Neural cell (in vitro differentiated cells): Measurements from ENCODE around the gene XPO4. TPM values are rescaled to one million over a fixed set of nuclear protein-coding genes. Genes with fewer than 3 reads are reported as not detected.
"Not testable (repeated sequence)": the region's sequence is repeated elsewhere in the genome, so short reads cannot be mapped to it uniquely, and the experiment has no call there.

Experiments used
- H2AFZ ChIP-seq: fragments of 200-600, 300-800 bp; sonication (generic), shearing (Covaris generic); 2 replicates; pipeline ENCODE4 v1.6.0; 2014; ENCODE audit warnings: low read depth, mild to moderate bottlenecking, antibody characterized with exemption, low read length, moderate library complexity
- H3F3A ChIP-seq: fragments of 200-600 bp; shearing (Covaris generic); 2 replicates; pipeline ENCODE4 v1.6.1; 2016; ENCODE audit warnings: mild to moderate bottlenecking, moderate library complexity, mixed read lengths, antibody characterized with exemption, low read length; ENCODE audit not compliant: insufficient read depth, poor library complexity, severe bottlenecking
- H3K27ac ChIP-seq: fragments of 200-600, 300-800 bp; sonication (generic), shearing (Covaris generic); 2 replicates; pipeline ENCODE4 v1.5.1; 2014; ENCODE audit warnings: mild to moderate bottlenecking, low read length, moderate library complexity
- H3K27me3 ChIP-seq: fragments of 300-800, 200-600 bp; sonication (generic), shearing (Covaris generic); 2 replicates; pipeline ENCODE4 v1.6.0; 2014; ENCODE audit warnings: mild to moderate bottlenecking, low read depth, low read length, moderate library complexity; ENCODE audit not compliant: insufficient read depth
- H3K36me3 ChIP-seq: fragments of 300-800, 200-600 bp; sonication (generic), shearing (Covaris generic); 2 replicates; pipeline ENCODE4 v1.5.1; 2014; ENCODE audit warnings: mild to moderate bottlenecking, antibody characterized with exemption, low read length, moderate library complexity; ENCODE audit not compliant: insufficient read depth
- H3K4me2 ChIP-seq: fragments of 300-800, 200-600 bp; sonication (generic), shearing (Covaris generic); 2 replicates; pipeline ENCODE4 v1.6.0; 2014; ENCODE audit warnings: mild to moderate bottlenecking, low read length
- H3K4me3 ChIP-seq: fragments of 300-800, 200-600 bp; sonication (generic), shearing (Covaris generic); 2 replicates; pipeline ENCODE4 v1.5.1; 2014; ENCODE audit warnings: mild to moderate bottlenecking, low read length, moderate library complexity
- H3K79me2 ChIP-seq: fragments of 200-600 bp; shearing (Covaris generic); replicated peaks from 2 replicates; pipeline ENCODE4 v1.6.0; 2014; ENCODE audit warnings: mild to moderate bottlenecking, low read length, moderate library complexity; ENCODE audit not compliant: insufficient read depth
- H3K9ac ChIP-seq: fragments of 300-800, 200-600 bp; sonication (generic), shearing (Covaris generic); 2 replicates; pipeline ENCODE4 v1.6.1; 2016; ENCODE audit warnings: mild to moderate bottlenecking, low read length, mixed read lengths
- H3K9me2 ChIP-seq: fragments of 200-600 bp; shearing (Covaris generic); 2 replicates; pipeline ENCODE4 v1.6.1; 2016; ENCODE audit warnings: mild to moderate bottlenecking, low read length, mixed read lengths; ENCODE audit not compliant: insufficient read depth
- H3K9me3 ChIP-seq: fragments of 200-600, 300-800 bp; sonication (generic), shearing (Covaris generic); 2 replicates; pipeline ENCODE4 v1.6.1; 2016; ENCODE audit warnings: mild to moderate bottlenecking, mixed run types, low read length, moderate library complexity, mixed read lengths
- H4K20me1 ChIP-seq: fragments of 200-600 bp; shearing (Covaris generic); 2 replicates; pipeline ENCODE4 v1.6.1; 2016; ENCODE audit warnings: mild to moderate bottlenecking, mixed run types; ENCODE audit not compliant: insufficient read depth
- CTCF ChIP-seq: fragments of 450-650 bp; IDR thresholded peaks from 2 replicates; pipeline ENCODE4 v1.5.1; 2014; ENCODE audit warnings: antibody characterized with exemption, mild to moderate bottlenecking, moderate library complexity; ENCODE audit not compliant: poor library complexity, severe bottlenecking
- EP300 ChIP-seq: fragments of 450-650 bp; conservative IDR thresholded peaks from 2 replicates; pipeline ENCODE4 v1.6.1; 2014; ENCODE audit warnings: antibody characterized with exemption, mild to moderate bottlenecking, moderate library complexity; ENCODE audit not compliant: poor library complexity, severe bottlenecking
- EZH2 ChIP-seq: fragments of 200-600, 300-800 bp; shearing (Covaris generic), sonication (generic); IDR thresholded peaks from 2 replicates; pipeline ENCODE4 v1.6.1; 2014; ENCODE audit warnings: antibody characterized with exemption, low read length, borderline replicate concordance, mild to moderate bottlenecking; ENCODE audit not compliant: insufficient read depth, poor library complexity, severe bottlenecking
- MXI1 ChIP-seq: fragments of 450-650 bp; conservative IDR thresholded peaks from 2 replicates; pipeline ENCODE4 v1.6.1; 2014; ENCODE audit warnings: antibody characterized with exemption, mild to moderate bottlenecking; ENCODE audit not compliant: poor library complexity, severe bottlenecking
- POLR2AphosphoS5 ChIP-seq: IDR thresholded peaks from 2 replicates; pipeline ENCODE4 v1.6.1; 2012
- RAD21 ChIP-seq: fragments of 450-650 bp; conservative IDR thresholded peaks from 2 replicates; pipeline ENCODE4 v1.6.1; 2014; ENCODE audit warnings: antibody characterized with exemption, mild to moderate bottlenecking, moderate library complexity
- SMC3 ChIP-seq: fragments of 450-650 bp; conservative IDR thresholded peaks from 2 replicates; pipeline ENCODE4 v1.6.1; 2014; ENCODE audit warnings: antibody characterized with exemption, mild to moderate bottlenecking, moderate library complexity; ENCODE audit not compliant: poor library complexity
- TAF1 ChIP-seq: IDR thresholded peaks from 2 replicates; pipeline ENCODE4 v1.6.1; 2012; ENCODE audit warnings: low read depth
- polyA plus RNA-seq: library from polyadenylated mRNA; depleted of rRNA; stranded (reverse); fragments of >200 nt; gene quantifications from 2 replicates; pipeline ENCODE4 v1.2.3, GENCODE V29; 2014
- TF ChIP-seq, protein P1 (sequence below): IDR thresholded peaks from 2 replicates; pipeline ENCODE4 v1.6.1; 2012; ENCODE audit warnings: borderline replicate concordance

The XPO4 gene
- polyA plus RNA-seq, 1 donor from 2014 or later = 13.0 TPM

DNA sequence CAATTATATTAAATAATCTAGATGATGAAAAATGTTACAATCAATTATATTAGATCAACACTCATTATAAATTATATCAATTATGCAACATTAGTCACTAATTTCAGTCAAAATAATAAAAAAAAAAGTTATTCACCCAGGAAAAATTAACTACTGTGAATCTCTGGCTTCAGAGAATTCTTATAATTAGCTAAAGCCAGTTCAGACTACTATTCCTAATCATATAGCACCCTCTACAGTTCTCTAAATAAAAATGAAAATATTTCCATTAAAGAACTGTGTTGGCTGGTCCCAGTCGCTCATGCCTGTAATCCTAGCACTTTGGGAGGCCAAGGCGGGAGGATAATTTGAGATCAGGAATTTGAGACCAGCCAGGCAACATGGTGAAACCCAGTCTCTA, 33.0 kb downstream of the XPO4 start:
- TF ChIP-seq RAD21 (peak; percentile 39), CTCF (peak; percentile 31), EP300 (no peak), POLR2AphosphoS5 (no peak)
- TF ChIP-seq, protein P1, sequence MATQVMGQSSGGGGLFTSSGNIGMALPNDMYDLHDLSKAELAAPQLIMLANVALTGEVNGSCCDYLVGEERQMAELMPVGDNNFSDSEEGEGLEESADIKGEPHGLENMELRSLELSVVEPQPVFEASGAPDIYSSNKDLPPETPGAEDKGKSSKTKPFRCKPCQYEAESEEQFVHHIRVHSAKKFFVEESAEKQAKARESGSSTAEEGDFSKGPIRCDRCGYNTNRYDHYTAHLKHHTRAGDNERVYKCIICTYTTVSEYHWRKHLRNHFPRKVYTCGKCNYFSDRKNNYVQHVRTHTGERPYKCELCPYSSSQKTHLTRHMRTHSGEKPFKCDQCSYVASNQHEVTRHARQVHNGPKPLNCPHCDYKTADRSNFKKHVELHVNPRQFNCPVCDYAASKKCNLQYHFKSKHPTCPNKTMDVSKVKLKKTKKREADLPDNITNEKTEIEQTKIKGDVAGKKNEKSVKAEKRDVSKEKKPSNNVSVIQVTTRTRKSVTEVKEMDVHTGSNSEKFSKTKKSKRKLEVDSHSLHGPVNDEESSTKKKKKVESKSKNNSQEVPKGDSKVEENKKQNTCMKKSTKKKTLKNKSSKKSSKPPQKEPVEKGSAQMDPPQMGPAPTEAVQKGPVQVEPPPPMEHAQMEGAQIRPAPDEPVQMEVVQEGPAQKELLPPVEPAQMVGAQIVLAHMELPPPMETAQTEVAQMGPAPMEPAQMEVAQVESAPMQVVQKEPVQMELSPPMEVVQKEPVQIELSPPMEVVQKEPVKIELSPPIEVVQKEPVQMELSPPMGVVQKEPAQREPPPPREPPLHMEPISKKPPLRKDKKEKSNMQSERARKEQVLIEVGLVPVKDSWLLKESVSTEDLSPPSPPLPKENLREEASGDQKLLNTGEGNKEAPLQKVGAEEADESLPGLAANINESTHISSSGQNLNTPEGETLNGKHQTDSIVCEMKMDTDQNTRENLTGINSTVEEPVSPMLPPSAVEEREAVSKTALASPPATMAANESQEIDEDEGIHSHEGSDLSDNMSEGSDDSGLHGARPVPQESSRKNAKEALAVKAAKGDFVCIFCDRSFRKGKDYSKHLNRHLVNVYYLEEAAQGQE = no peak
- Histone ChIP-seq H3K27ac (no peak overlapping the region), H3K9me2 (no peaks in the 10 kb centered on the region), H3K79me2 (peaks cover 4% of the 10 kb centered on the region), H3K4me3 (no peak overlapping the region), H4K20me1 (no peaks in the 10 kb centered on the region), H3K36me3 (no peaks in the 10 kb centered on the region), H3K27me3 (no peaks in the 10 kb centered on the region), H3K9ac (no peak overlapping the region), H3K4me2 (no peak overlapping the region), H2AFZ (no peak overlapping the region), H3K9me3 (no peaks in the 10 kb centered on the region), H3F3A (no peaks in the 10 kb centered on the region)

DNA sequence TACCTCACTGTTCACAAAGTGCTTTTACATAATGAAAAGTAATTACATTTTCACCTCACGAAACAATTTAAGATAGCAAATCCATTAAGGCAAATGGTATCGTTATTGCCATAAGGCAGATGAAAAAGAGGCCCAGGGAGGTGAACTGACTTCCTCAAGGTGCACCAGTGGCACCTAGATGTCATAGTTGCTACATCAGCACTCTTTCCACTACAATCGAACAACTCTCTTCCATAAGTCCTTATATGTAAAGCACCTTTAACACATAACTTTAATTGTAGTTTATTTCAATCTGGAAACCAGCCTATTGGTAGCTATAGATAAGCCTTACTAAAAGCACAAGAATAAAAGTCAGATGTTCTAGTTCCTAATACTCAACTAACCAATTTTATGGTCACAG, 35.1 kb downstream of the XPO4 start:
- no peak overlapping the region for H3K9ac ChIP-seq
- TF ChIP-seq EZH2 (no peak), POLR2AphosphoS5 (no peak), SMC3 (no peak), CTCF (no peak), EP300 (no peak), MXI1 (no peak), RAD21 (no peak), TAF1 (no peak)
- TF ChIP-seq, protein P1 = no peak
- no peak overlapping the region for H3K27ac ChIP-seq
- no peaks in the 10 kb centered on the region for H3K27me3 ChIP-seq
- no peaks in the 10 kb centered on the region for H3K9me3 ChIP-seq
- H3F3A ChIP-seq = no peaks in the 10 kb centered on the region
- no peak overlapping the region for H3K4me2 ChIP-seq
- H4K20me1 ChIP-seq = no peaks in the 10 kb centered on the region
- H3K4me3 ChIP-seq = no peak overlapping the region
- H2AFZ ChIP-seq = no peak overlapping the region
- H3K79me2 ChIP-seq = peaks cover 3% of the 10 kb centered on the region
- H3K9me2 ChIP-seq = no peaks in the 10 kb centered on the region
- H3K36me3 ChIP-seq = no peaks in the 10 kb centered on the region

GRCh38 chr13:20861666-20862065, 40.9 kb downstream of the XPO4 start:
- H3K9ac ChIP-seq, H3K36me3 ChIP-seq, H2AFZ ChIP-seq, H3K4me3 ChIP-seq, H3K9me3 ChIP-seq, H3K9me2 ChIP-seq, H3K27ac ChIP-seq, H3K79me2 ChIP-seq, H3K4me2 ChIP-seq, H4K20me1 ChIP-seq, H3K27me3 ChIP-seq, H3F3A ChIP-seq: not testable (repeated sequence)
